Breast epithelium (tissue), 4 donors: ENCODE data around the gene ABCC11. TPM values are rescaled to one million over a fixed set of nuclear protein-coding genes. Genes with fewer than 3 reads are reported as not detected.
"Not testable (repeated sequence)": the region's sequence is repeated elsewhere in the genome, so short reads cannot be mapped to it uniquely, and the experiment has no call there.

Experiments used
- DNase-seq, 2 donors: peaks; one replicate each; pipeline ENCODE4 v3.0.0-alpha.2; 2019; ENCODE audit warnings: low spot score in 2 of 2
- H3K27ac ChIP-seq, 2 donors: fragments of 200-600 bp; sonication (generic) in 1 of 2; one replicate each; pipeline ENCODE4 v1.5.1; 2016 to 2019; ENCODE audit warnings: mild to moderate bottlenecking in 1 of 2
- H3K27me3 ChIP-seq, 2 donors: fragments of 200-600 bp; sonication (generic) in 1 of 2; one replicate each; pipeline versions ENCODE4 v1.5.1 to v1.6.0; 2017 to 2019; ENCODE audit warnings: control low read depth in 1 of 2, mild to moderate bottlenecking in 1 of 2
- H3K36me3 ChIP-seq: fragments of 200-600 bp; one replicate; pipeline ENCODE4 v1.5.1; 2019
- H3K4me1 ChIP-seq, 2 donors: fragments of 200-600 bp; sonication (generic); one replicate each; pipeline ENCODE4 v1.5.1; 2016 to 2019; ENCODE audit warnings: control low read depth in 1 of 2
- H3K4me3 ChIP-seq, 3 donors: fragments of 200-600 bp; sonication (generic); 1 replicate in 2 of 3; 2 replicates in 1 of 3; pipeline ENCODE4 v1.5.1; 2016 to 2019; ENCODE audit warnings: mild to moderate bottlenecking in 3 of 3, moderate library complexity in 2 of 3
- H3K9me3 ChIP-seq, 2 donors: fragments of 200-600 bp; sonication (generic) in 1 of 2; one replicate each; pipeline ENCODE4 v1.5.1; 2016 to 2019; ENCODE audit warnings: control low read depth in 1 of 2
- POLR2A ChIP-seq: fragments of 450-650 bp; IDR thresholded peaks from one replicate; pipeline ENCODE4 v1.6.1; 2016; ENCODE audit warnings: antibody characterized with exemption, mild to moderate bottlenecking, moderate library complexity
- POLR2AphosphoS5 ChIP-seq, 3 donors: sonication (generic); formaldehyde crosslinking; IDR thresholded peaks; one replicate each; pipeline ENCODE4 v1.6.1; 2017; ENCODE audit warnings: antibody characterized with exemption in 3 of 3
- intact Hi-C: fragments of 100-400 bp; cut with DNase I; formaldehyde crosslinking; loops from one replicate; pipeline ENCODE4 v1.15.1; 2023; ENCODE audit warnings: low total_unique reads
- total RNA-seq, 3 donors: library from RNA; depleted of rRNA; stranded (reverse); fragments of >200 nt; gene quantifications; one replicate each; pipeline ENCODE4 v1.1.0, GENCODE V29; 2016
- TF ChIP-seq, protein P1 (sequence below), 3 donors: fragments of 450-650 bp; IDR thresholded peaks; one replicate each; pipeline ENCODE4 v1.5.1; 2016 to 2017; ENCODE audit warnings: antibody characterized with exemption in 3 of 3, mild to moderate bottlenecking in 3 of 3, moderate library complexity in 3 of 3

ABCC11 gene
- total RNA-seq, 3 donors from 2014 or later = 0.32 to 31.8 (median 5.4) TPM

DNA sequence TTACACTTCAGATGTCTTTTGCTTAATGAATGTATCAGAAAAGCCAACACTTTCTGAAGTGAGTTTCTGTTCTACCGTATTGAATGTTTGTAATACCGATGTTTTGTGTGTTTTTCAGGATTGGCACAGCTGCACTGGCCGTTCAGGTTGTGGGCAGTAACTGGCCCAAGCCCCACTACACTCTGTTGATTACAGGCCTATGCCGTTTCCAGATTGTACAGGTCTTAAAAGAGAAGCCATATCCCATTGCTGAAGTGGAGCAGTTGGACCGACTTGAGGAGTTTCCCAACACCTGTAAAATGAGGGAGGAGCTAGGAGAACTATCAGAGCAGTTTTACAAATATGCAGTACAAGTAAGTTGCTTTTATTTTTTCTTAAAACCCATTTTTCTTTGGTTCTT, 4.7 kb upstream of the ABCC11 start:
- TF ChIP-seq POLR2AphosphoS5 (IDR thresholded peaks at IDR 0.05) (no peak), POLR2A (no peak)

DNA sequence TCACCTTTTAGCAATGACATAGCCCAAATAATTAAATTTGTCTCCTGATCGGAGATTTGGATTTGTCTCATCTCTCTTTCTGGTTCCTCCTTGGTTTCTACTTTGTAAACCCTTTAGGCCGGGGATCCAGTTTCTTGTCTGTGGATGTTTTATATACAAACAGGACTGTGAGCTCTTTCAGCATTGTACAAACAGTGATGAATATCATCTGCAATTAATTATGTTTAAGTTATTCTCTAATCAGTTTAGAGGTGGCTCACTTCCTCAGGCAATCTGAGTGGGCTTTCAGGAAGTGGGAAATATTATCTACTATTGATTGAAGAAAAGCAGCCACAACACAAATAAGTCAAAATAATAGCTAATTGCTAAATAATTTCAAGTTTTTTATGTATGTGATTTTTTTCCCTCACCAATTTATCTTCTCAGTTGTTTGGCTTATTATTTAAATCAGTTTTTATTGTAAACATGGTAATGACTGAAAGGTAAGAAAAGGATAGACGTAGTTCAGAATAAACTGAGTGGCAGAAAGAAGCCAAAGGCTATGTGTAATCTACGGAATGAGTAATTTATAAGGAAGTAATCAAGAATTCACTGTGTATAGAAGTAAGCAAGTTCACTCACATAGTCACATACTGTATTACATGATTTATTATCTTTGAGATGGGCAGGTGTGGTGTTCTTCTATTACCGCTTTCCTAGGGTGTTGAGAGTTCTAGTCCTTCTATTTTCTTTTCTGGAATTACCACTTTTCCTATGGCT, 3.4 kb upstream of the ABCC11 start:
- Histone ChIP-seq H3K27ac (peak overlapping the region; percentile 38 to 40), H3K9me3 (no peaks in the 10 kb centered on the region), H3K4me1 (peaks cover 0 to 13% of the 10 kb centered on the region in 2 donors), H3K4me3 (no peak overlapping the region), H3K36me3 (no peaks in the 10 kb centered on the region), H3K27me3 (no peaks in the 10 kb centered on the region)
- intact Hi-C loops = no loop called here
- TF ChIP-seq POLR2AphosphoS5 (IDR thresholded peaks at IDR 0.05) = no peak
- TF ChIP-seq, protein P1, sequence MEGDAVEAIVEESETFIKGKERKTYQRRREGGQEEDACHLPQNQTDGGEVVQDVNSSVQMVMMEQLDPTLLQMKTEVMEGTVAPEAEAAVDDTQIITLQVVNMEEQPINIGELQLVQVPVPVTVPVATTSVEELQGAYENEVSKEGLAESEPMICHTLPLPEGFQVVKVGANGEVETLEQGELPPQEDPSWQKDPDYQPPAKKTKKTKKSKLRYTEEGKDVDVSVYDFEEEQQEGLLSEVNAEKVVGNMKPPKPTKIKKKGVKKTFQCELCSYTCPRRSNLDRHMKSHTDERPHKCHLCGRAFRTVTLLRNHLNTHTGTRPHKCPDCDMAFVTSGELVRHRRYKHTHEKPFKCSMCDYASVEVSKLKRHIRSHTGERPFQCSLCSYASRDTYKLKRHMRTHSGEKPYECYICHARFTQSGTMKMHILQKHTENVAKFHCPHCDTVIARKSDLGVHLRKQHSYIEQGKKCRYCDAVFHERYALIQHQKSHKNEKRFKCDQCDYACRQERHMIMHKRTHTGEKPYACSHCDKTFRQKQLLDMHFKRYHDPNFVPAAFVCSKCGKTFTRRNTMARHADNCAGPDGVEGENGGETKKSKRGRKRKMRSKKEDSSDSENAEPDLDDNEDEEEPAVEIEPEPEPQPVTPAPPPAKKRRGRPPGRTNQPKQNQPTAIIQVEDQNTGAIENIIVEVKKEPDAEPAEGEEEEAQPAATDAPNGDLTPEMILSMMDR (IDR thresholded peaks at IDR 0.05) = no peak
- no peak for TF ChIP-seq POLR2A
- no peak for DNase-seq

More for the DNA sequence above, 4.7 kb upstream of the ABCC11 start:
- intact Hi-C loops = no loop called here
- Histone ChIP-seq H3K27ac (peak overlapping the region in 1 of 2 donors; percentile 40), H3K4me3 (no peak overlapping the region), H3K9me3 (no peaks in the 10 kb centered on the region), H3K36me3 (no peaks in the 10 kb centered on the region), H3K27me3 (no peaks in the 10 kb centered on the region), H3K4me1 (peaks cover 0 to under 1% of the 10 kb centered on the region in 2 donors)
- no peak for DNase-seq

DNA sequence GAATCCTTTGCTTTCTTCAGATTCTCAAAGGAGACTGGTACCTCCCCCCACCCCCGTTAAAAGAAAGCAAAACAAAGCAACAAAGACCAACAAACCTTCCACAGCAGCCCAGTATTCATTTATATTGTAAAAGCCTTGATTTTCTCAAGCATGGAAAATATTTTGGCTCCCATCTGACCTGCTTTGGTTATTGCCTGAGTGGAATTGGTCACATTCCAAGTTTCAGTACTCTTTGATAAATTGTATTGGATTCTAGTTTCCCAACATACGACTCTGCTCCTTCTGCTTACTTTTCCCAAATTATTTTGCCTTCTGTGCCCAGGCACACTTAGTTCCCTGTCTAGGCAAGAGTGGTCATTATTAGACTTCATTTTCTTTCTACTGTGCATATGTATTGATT, 1.3 kb downstream of the ABCC11 start:
- H3K4me3 ChIP-seq = peak overlapping the region in 2 of 3 donors; percentile 87 to 90
- peaks cover 0 to 20% of the 10 kb centered on the region in 2 donors for H3K4me1 ChIP-seq
- intact Hi-C loops = loop anchor here (10.0 kb wide), 1 partner anchor 531 kb away; no protein-coding TSS in a partner anchor

DNA sequence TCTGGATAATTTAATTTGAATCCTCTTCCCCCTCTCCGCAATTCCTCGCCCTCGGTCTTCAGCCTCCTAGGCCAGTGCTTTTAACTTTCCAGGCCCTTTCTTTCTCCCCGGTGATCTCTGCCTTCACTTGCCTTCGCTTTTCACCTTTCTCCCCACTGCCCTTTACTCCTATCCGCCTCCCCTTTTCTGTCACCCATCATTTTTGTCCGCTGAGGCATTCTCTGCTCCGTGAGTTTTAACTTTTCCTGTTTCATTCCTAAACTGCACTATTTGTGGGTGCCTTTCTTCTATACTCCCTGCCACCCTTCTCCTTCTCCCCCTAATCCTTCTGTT, 2.5 kb downstream of the ABCC11 start:
- H3K27me3 ChIP-seq = no peaks in the 10 kb centered on the region
- H3K4me1 ChIP-seq = peaks cover 0 to 20% of the 10 kb centered on the region in 2 donors
- H3K27ac ChIP-seq = peak overlapping the region; percentile 95
- TF ChIP-seq, protein P1 (IDR thresholded peaks at IDR 0.05) = no peak
- TF ChIP-seq POLR2A (no peak), POLR2AphosphoS5 (IDR thresholded peaks at IDR 0.05) (no peak)
- H3K36me3 ChIP-seq = no peaks in the 10 kb centered on the region
- peak overlapping the region; percentile 87 to 96 (median 90) for H3K4me3 ChIP-seq
- H3K9me3 ChIP-seq = no peaks in the 10 kb centered on the region
- intact Hi-C loops = loop anchor here (10.0 kb wide), 1 partner anchor 530 kb away; no protein-coding TSS in a partner anchor
- DNase-seq = no peak

More for the DNA sequence above, 1.3 kb downstream of the ABCC11 start:
- no peaks in the 10 kb centered on the region for H3K27me3 ChIP-seq
- H3K27ac ChIP-seq = peak overlapping the region; percentile 51 to 95
- no peak for DNase-seq
- H3K9me3 ChIP-seq = no peaks in the 10 kb centered on the region
- no peak for TF ChIP-seq POLR2A
- TF ChIP-seq, protein P1 (IDR thresholded peaks at IDR 0.05) = no peak
- no peak for TF ChIP-seq POLR2AphosphoS5 (IDR thresholded peaks at IDR 0.05)
- H3K36me3 ChIP-seq = no peaks in the 10 kb centered on the region

DNA sequence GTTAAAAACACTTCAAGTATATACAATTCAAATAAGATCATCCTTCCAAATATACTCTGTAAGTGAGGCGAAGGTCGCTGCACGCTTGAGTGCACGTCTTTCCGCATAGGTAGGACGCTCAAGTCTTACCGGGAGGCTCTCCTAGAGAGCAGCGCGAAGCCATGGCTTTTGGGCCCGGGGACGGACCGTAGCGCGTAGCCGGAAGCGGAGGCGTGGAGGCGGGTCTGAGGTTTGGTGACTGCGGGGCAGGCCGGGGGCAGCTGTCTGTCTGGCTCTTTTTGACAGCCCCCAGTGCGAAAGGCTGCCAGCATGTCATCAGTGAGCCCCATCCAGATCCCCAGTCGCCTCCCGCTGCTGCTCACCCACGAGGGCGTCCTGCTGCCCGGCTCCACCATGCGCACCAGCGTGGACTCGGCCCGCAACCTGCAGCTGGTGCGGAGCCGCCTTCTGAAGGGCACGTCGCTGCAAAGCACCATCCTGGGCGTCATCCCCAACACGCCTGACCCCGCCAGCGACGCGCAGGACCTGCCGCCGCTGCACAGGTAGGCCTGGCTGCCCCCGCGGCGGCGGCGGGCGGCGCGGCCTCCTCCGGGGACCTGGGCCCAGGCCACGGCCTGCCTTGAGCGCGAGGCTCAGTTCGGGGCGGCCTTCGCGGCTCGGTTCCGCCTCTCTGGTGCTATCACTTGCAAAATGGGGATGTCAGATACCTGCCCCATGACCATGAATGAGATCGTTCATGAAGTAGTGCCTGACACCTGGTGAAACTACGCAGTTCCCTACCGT, 3.1 kb downstream of the ABCC11 start, which contains the start of gene LONP2:
TSS of gene LONP2 (plus strand) at position 221 of the 783 bp plus-strand sequence. CDS start at position 310, 89 bp downstream.
- peak; percentile 85 to 89 for DNase-seq
- Histone ChIP-seq H3K27ac (peak within 1 kb of the TSS; percentile 95), H3K4me3 (peak within 1 kb of the TSS; percentile 87 to 96 (median 90)), H3K27me3 (no peaks in the 10 kb centered on the region), H3K4me1 (peaks cover 0 to 20% of the 10 kb centered on the region in 2 donors), H3K9me3 (no peaks in the 10 kb centered on the region), H3K36me3 (no peaks in the 10 kb centered on the region)
- TF ChIP-seq, protein P1 (IDR thresholded peaks at IDR 0.05) = no peak
- peak; percentile 60 to 93 (median 83) for TF ChIP-seq POLR2AphosphoS5 (IDR thresholded peaks at IDR 0.05)
- no peak for TF ChIP-seq POLR2A
- intact Hi-C loops = loop anchor here (10.0 kb wide), 1 partner anchor 529 kb away; no protein-coding TSS in a partner anchor

DNA sequence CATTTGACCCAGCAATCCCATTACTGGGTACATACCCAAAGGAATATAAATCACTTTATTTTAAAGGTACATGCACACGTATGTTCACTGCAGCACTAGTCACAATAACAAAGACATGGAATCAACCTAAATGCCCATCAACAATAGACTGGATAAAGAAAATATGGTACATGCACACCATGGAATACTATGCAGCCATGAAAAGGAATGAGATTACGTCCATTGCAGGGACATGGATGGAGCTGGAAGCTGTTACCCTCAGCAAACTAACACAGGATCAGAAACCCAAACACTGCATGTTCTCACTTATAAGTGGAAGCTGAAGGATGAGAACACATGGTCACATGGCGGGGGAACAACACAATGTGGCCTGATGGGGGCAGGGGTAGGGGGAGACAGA, 7.2 kb downstream of the ABCC11 start:
- H3K9me3 ChIP-seq, H3K36me3 ChIP-seq, H3K27ac ChIP-seq, DNase-seq, H3K27me3 ChIP-seq, H3K4me3 ChIP-seq, H3K4me1 ChIP-seq: not testable (repeated sequence)
- intact Hi-C loops = loop anchor here (10.0 kb wide), 1 partner anchor 525 kb away; no protein-coding TSS in a partner anchor
